NCI-H345 treated with DMSO at 0.1 percent for 48 hours (cell line): ENCODE data around the gene APOL5.
"Not testable (repeated sequence)": the region's sequence is repeated elsewhere in the genome, so short reads cannot be mapped to it uniquely, and the experiment has no call there.

Experiments
- DNase-seq: peaks from one replicate; lab custom pipeline; 2025; ENCODE audit not compliant: unreplicated experiment; lab: John Stamatoyannopoulos, UW

Gene APOL5, protein sequence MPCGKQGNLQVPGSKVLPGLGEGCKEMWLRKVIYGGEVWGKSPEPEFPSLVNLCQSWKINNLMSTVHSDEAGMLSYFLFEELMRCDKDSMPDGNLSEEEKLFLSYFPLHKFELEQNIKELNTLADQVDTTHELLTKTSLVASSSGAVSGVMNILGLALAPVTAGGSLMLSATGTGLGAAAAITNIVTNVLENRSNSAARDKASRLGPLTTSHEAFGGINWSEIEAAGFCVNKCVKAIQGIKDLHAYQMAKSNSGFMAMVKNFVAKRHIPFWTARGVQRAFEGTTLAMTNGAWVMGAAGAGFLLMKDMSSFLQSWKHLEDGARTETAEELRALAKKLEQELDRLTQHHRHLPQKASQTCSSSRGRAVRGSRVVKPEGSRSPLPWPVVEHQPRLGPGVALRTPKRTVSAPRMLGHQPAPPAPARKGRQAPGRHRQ

DNA sequence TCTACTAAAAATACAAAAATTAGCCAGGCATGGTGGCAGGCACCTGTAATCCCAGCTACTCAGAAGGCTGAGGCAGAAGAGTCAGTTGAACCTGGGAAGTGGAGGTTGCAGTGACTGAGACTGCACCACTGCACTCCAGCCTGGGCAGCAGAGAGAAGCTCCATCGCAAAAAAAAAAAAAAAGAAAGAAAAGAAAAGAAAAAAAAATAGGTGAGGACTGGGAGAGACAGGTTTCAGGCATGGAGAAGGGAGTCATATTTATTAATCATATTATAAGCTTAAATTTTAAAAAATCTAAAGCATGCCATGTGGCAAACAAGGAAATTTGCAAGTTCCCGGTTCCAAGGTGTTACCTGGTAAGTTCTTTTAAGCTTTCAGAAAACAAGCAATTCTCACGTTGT, at the start of gene APOL5:
APOL5 (plus strand) TSS at position 301 of the 400 bp plus-strand sequence; CDS start at position 301, 0 bp downstream.
- DNase-seq = no peak

DNA sequence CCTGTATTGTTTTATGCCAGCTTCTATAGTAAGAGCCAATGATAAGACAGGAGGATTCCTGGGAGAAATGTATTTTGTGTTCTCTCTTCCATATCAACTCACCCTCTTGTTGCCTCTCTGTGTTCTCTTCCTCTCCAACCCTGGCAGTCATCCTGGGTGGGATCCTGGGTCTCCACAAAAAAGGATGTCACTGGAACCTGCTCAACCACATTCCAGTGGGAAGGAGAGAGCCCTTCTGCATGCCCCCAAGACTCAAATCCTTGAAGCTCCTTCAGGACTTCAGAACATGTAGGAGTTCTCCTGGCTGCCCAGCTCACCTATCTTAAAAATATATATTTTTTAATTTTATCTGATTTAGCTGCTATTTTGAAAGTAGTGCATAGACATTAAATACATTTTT, 43.3 kb upstream of the APOL5 start:
- DNase-seq = no peak

DNA sequence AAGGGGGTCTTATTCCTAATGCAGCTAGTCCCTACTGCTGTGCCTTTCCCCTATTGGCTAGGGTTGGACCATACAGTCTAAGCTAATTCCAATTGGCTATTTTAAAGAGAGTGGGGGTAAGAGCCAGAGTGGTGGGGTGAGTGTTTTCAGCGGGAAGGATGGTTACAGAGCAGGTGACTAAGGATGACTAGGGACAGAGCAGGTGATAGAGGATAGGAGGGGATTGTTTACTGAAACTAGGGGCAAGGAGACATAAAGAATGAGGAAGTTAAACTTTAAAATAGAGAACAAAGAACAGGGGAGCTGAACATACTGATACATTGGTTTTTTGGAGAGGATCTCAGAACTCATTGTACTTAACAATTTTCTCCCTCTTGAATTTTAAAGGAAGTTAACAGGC, 41.6 kb upstream of the APOL5 start:
- not testable (repeated sequence) for DNase-seq

DNA sequence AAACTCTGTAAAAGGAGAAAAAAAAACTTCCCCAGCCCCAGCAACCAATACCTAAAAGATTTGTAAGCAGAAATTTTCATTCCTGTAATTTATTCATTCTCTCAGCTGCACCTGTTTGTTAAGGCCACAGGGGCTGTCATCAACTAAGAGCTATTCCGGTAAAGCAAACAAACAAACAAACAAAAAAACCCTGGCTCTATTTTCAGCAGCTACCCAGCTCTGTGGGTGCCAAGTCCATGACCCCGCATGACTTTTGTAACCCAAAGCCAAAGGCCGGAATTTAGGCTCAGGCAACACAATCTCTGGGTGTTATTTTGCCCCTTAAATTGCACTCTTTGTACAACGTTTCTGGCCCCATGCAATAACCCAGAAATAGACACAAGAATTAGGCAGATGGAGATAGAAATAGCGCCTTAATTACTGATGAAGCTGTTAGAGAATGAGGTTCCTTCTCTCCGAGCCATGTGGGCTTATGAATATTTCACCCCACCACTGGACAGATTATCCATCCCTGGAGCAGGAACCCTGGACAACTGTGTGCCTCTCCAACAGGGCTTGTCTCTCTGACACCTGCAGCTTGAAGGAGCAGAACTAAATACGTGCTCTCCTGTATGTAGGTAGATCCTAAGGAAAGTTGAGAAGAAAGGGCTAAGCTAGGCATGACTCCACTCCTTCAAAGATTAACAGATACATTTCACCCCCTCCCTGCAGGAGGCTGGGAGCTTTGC, 40.0 kb upstream of the APOL5 start:
- DNase-seq = no peak

DNA sequence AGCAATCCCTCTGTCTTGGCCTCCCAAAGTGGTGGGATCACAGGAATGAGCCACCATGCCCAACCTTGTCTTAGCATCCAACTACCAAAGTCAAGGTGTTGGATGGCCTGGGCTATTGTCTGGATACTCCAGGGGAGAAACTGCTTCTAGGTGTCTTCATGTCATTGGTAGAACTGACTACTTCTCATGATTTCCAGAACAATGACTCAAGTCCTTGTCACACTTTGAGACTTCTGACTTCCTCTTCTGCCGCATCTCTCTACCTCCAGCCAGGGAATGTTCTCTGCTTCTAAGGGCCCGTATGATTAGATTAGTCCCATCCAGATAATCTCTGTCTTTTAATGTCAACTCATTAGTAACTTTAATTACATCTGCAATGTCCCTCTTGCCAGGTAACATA, 38.8 kb upstream of the APOL5 start:
- no peak for DNase-seq

DNA sequence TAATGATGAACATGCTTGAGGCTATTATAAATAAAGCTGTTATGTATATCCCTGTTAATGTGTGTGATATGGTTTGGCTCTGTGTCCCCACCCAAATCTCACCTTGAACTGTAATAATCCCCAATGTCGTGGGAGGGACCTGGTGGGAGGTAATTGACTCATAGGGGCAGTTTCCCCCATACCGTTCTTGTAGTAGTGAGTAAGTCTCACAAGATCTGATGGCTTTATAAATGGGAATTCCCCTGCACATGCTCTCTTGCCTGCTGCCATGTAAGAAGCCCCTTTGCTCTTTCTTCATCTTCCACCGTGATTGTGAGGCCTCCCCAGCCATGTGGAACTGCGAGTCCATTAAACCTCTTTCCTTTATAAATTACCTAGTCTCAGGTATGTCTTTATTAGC, 38.2 kb upstream of the APOL5 start:
- not testable (repeated sequence) for DNase-seq

DNA sequence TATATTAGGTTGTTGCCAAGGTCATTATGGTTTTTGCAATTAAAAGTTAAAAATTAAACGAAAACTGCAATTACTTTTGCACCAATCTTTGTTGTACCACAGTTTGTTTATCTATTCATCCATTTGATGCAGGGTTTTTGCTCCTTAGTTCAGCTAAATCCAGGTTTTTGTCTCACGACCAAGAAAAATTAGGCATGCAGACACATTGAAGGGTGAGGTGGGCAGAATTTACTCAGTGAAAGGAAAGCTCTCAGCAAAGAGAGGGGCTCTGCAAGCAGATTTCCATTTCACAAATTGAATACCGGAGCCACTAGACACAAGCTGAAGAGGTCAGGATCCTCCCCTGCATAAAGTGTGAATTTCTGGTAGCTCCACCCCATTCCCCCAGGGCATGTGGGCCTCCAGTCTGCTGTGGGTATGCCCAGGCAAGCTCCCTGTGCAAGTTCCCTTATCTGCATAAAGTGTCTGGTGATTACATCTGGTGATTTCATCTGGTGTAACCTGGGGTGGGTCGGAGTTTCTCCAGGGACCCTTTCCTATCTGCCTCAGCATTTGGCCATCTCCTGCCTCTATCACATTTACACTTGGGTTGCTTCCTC, 36.1 kb upstream of the APOL5 start:
- no peak for DNase-seq

DNA sequence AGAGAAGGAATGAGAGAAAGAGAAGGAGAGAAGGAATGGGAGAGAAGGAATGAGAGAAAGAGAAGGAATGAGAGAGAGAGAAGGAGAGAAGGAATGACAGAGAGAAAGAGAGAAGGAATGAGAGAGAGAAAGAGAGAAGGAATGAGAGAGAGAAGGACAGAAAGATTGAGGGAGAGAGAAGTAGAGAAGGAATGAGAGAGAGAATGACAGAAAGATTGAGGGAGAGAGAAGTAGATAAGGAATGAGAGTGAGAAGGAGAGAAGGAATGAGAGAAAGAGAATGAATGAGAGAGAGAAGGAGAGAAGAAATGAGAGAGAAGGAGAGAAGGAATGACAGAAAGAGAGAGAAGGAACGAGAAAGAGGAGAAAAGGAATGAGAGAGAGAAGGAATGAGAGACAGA, 34.1 kb upstream of the APOL5 start:
- no peak for DNase-seq

DNA sequence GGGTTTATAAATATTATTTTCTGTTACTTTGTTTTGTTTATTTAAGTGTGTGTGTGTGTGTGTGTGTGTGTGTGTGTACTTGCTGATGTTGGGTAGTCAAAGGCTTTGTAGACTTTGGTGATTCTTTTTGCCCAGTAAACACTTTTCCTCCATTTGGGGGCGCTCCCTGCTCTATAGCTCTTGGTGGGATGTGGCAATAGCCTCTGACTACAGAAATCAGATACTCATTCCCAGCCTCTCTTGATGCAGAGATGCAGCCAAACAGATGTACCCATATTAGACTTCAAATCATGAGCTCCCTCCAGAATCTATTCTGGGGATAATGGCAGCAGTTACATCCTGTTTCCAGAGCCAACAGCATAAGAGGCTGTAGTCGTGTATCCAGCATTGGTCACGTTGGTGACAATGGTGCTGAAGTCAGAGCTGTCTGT, 33.4 kb upstream of the APOL5 start:
- DNase-seq = no peak

DNA sequence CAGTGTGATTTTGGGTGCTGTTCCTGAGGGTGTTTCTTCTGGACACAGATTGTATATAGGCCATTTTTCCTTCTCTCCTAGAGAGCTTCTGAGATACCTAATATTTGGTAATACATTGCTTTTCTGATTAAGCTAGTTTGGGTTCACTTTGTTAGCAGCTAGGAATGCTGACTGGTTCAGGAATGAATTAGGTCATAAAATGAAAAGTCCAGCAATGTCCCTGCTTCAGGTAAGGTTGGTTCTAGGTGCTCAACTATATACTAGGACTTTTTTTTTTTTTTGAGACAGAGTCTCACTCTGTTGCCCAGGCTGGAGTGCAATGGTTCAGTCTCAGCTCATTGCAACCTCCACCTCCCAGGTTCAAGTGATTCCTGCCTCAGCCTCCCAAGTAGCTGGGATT, 32.9 kb upstream of the APOL5 start:
- DNase-seq = no peak

DNA sequence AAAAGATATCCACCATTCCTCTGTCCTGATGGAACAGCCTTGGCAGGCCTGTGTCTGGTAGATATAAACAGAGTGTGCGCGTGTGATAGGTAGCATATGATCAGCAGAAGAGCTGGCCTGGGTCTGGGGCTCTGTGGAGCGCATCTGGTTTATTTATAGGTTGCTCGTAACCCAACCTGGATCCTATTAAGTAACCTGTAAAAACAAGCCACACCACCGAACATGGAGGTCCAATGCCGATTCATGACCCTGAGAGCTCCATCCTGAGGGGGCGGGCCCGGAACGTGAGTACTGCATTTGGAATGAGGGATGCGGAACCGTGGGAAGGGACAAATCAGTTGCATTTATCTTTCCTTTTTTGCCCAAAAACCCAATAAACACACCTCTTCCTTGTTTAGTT, 31.9 kb upstream of the APOL5 start:
- DNase-seq = no peak

DNA sequence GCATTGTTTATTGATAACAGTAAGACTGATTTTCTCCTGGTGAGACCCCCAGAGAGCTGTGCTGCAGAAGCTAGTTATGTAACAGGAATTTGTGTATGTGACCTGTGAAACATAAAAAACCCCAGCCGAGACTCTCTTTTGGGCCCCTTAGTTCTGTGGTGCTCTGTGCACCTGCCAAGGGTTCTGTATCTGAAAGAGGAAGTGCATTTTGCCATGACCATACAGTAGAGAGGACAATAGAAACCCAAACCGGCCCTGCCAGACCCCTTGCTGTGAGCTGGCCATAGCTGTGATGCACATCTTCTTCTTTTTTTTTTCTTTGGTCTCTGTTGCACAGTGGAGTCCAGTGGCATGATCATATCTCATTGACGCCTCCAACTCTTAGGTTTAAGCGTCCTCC, 31.4 kb upstream of the APOL5 start:
- DNase-seq = no peak

DNA sequence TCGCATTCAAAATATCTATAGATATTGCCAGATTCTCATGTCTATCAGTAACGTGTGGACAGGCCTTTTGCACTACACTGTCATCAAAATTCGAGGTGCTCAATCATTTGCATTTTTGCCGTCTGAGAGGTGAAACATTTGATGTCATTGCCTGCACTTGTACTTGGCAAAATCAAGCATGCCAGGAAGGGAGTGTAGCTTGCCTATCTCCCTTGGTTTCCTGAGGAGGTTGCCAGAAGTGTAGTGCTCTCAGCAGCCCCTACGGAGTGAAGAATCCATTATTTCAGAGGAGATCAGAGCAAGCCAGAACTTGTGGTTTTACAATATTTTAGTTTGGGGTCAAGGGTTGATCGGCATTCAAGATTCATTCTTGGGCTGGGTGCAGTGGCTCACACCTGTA, 30.2 kb upstream of the APOL5 start:
- DNase-seq = no peak

DNA sequence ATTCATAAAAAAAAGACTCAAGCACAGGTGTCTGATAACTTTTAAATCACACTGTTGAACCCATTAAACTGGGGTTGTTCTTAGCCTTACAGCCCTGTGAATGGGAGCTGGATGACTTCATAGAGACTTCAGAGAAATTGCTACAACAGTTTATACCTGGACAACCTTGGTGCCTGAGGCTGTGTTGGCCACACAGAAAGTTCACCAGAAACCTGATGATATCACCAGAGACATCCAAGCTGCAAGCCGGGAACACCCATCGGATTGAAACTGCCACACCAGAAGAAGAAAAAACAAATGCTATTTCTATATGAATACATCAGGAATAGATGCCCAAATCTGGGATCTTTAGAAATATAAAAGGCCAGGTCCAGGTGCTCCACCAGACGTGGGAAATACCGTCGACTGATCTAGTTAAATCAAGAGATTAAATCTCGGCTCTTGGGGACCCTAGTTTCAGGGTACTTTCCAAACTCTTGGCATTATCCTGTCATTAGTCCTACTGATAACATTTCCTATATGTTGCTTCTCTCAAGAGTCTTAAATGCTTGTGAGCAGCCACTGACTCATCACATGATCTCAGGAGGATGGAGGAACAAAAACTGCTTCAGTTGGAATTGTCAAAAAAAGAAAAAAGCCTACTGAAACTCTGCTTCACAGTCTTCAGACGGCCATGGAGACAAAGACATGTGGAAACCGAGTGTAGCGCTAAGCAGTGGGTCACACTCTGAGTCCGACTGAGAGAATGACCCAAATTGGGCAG, 28.6 kb upstream of the APOL5 start:
- no peak for DNase-seq

DNA sequence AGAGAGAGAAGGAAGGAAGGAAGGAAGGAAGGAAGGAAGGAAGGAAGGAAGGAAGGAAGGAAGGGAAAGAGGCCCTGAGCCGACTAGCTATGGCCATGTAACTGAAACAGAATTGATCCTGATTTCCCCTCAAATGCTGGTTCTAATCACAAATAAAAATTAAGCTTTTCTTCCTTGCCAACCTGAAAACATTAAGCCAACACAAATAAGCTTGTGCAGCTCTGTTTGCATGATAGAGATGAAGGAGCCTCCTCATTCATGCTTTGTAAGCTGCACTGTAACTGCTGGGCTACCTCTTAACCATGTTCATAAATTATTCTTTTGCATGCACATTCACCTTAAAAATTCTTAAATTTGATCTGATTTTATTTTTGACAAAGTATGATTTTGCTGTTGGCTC, 27.7 kb upstream of the APOL5 start:
- no peak for DNase-seq

DNA sequence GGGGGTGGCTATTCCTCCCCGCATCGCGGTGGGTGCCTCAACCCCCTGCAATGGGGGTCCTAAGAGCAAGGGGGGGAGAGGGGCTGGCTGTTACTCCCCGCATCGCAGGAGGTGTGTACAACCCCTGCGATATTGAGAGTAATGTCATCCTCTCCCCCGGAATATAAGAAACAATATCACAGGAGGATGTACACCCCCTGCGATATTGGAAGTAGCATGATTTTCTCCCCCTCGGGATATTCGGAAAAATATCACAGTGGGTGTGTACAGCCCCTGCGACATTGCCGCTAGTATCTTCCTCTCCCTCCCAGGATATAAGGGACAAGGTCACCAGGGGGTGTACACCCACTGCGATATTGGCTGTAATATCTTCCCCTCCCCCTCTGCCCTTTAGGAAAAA, 22.5 kb upstream of the APOL5 start:
- DNase-seq = no peak

DNA sequence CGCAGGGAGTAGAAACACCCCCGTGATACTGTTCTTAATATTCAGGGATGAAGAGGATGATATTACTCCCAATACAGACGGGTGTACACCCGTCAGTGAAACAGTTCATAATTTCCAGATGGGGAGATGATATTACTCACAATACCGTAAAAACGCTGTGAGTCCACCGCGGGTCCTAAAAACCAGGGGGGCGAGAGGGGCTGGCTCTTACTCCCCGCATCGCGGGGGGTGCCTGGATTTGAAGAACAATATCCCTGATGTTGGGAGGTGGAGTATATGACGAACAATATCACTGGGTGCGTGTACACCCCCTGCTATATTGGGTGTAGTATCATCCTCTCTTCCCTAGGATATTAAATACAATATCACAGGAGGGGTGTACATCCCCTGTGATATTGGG, 20.5 kb upstream of the APOL5 start:
- no peak for DNase-seq

DNA sequence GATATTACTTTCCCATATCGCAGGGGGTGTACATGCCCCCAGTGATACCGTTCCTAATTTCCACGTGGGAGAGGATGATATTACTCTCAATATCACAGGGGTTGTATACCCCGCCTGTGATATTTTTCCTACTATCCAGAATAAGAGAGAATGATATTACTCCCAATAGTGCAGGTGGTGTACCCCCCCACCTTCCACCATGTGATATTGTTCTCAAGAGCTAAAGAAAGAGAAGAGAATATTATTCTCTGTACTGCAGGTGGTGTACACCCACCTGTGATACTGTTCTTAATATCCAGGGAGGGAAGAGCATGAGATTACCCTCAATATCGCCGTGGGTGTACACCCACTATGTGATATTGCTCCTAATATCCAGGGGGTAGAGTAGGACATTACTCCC, 17.8 kb upstream of the APOL5 start:
- not testable (repeated sequence) for DNase-seq

DNA sequence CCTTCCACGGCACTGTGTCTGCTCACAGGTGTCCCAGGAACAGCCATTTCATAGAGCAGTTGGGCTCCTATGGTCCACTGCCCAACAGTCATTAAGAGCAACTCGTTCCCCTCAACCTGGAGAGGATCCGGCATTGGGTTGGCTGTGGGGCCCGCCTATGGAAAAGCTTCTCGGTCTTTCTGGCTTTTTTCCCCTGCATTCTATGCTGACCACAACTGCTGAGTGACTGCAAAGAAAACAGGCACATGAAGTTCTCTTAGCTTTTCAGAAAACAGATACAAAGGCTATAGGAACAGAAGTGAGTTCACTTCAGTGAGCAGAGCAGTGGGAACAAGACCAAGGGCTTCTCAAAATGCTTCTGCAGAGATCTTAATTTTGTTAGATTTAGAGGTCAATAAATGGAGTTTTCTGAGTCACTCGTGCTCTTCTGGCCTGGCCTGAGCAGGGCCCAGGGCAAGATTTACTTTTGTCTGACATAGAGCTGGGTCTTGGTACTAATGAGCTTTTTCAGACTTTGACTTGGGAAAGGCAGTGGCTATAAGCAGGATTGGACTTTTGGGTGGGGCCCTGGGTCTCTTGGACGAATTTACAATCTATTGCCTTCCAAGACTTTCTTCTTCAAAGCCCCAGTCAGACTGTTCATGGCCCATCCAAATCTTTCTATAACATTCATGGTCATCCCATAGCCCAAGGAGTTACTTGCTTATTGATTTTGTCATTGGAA, 13.6 kb upstream of the APOL5 start:
- no peak for DNase-seq

DNA sequence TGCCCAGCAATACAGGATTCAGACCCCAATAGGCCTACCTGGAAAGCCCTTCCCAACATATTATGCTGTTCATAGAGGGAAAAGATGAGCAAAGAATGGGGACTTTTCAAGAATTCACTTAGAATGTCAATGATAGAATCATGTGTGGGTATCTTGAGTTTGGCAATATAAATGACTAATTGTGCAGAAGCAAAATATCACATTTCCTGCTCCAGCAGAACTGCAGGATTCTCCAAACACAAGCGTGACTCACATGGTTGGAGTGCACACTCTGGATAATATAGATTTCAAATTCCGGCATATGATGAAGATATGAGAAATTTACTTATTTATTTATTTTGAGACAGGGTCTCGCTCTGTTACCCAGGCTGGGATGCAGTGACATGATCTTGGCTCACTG, 12.5 kb upstream of the APOL5 start:
- DNase-seq = no peak

DNA sequence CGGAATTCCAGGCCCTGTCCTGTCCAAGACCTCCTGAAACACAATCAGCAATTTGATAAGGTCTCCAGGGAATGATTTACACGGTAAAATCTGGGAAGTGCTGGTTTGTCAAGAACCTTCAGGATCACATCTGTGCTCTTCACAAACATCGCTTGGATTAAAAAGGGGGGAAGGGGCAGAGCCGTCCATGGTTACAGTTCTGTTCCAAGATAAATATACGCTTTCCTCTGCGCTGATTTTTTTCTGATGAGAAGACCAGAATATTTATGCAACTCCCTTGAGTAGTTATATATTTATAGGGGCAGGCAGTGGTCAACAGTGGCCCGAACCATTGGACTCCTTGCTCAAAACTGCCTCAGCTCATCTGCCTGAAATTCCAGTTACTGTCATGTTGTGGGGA, 9.2 kb upstream of the APOL5 start:
- no peak for DNase-seq
